Measurements from ENCODE around the gene PIGZ. TPM values are rescaled to one million over a fixed set of nuclear protein-coding genes. Genes with fewer than 3 reads are reported as not detected.

Gene PIGZ
- polyA plus RNA-seq, 1 experiment = 7.0 TPM

DNA sequence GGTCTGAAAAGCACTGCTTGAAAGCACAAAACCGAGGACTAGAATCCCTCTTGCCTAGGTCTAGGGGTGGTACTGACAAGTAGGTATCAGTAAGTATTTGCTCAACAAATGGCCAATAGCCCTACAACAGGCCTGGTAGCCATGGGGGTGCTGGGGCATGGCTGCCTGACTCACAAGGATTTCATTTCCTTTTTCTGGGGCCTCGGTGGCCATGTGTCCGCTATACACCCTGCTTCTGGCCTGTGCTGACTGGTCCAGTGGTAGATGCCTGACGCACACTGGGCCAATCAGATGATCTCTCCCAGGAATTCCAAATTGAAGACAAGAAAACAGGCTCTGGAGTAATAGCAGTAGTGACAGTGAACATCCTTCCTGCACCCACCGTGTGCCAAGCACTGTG lies 31.6 kb upstream of the PIGZ start:
- CTCF ChIA-PET = interaction anchor here (1.3 kb wide), 1 partner anchor 13 kb away, joined by 3 read pairs; no protein-coding TSS in a partner anchor
- no peak for DNase-seq (ENCODE audit: low read depth)
- POLR2A ChIA-PET = no interaction called here

DNA sequence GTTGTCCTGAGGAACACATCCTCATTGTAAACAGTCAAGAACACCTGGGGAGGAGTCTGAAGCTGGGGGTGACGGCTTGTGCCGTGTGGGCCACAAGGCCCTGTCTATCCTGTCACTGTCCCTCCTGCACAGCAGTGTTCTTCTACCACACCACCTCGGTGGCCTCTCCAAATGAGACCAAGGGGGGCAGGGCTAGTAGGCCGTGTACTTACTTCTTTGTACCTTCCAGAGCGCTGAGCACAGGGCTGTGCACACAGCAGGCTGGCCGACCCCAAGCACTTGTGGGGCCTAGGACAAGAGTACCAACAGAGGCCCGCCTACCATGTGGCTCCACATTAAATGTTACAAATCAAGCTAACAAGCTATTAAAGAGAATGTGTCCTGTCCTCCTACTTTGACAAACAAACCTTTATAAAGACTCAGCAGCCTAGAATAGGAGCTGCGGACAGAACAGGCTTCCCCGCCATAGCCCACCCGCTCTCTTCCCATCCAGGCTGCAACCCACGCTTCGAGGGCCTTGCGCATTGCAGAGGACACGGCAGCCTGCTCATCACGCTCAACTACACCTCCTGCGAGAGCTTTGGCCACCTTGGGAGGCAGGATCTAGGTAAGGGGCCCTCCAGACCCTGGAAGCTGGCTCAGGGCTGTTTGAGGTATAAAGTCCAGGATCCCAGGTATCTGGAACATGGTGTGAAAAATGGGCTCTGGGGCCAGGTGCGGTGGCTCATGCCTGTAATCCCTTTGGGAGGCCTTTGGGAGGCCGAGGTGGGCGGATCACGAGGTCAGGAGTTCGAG lies 30.5 kb upstream of the PIGZ start:
- H3K4me3 ChIP-seq (ENCODE audit: low read depth, low read length) = no peak overlapping the region
- POLR2A ChIA-PET = no interaction called here
- H3K27me3 ChIP-seq (ENCODE audit: control insufficient read depth, insufficient read depth, low read length) = no peaks in the 10 kb centered on the region
- no peak for DNase-seq (ENCODE audit: low read depth)
- CTCF ChIA-PET = interaction anchor here (1.3 kb wide), 2 partner anchors 12 to 33 kb away, joined by 3 read pairs; no protein-coding TSS in a partner anchor
- H3K36me3 ChIP-seq (ENCODE audit: control insufficient read depth, insufficient read depth, low read length) = no peaks in the 10 kb centered on the region
- TF ChIP-seq, protein P1, sequence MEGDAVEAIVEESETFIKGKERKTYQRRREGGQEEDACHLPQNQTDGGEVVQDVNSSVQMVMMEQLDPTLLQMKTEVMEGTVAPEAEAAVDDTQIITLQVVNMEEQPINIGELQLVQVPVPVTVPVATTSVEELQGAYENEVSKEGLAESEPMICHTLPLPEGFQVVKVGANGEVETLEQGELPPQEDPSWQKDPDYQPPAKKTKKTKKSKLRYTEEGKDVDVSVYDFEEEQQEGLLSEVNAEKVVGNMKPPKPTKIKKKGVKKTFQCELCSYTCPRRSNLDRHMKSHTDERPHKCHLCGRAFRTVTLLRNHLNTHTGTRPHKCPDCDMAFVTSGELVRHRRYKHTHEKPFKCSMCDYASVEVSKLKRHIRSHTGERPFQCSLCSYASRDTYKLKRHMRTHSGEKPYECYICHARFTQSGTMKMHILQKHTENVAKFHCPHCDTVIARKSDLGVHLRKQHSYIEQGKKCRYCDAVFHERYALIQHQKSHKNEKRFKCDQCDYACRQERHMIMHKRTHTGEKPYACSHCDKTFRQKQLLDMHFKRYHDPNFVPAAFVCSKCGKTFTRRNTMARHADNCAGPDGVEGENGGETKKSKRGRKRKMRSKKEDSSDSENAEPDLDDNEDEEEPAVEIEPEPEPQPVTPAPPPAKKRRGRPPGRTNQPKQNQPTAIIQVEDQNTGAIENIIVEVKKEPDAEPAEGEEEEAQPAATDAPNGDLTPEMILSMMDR (IDR thresholded peaks at IDR 0.05; ENCODE audit: insufficient read depth, low read depth, low read length) = no peak

More for the DNA sequence above, 31.6 kb upstream of the PIGZ start:
- Histone ChIP-seq H3K36me3 (ENCODE audit: control insufficient read depth, insufficient read depth, low read length) (no peaks in the 10 kb centered on the region), H3K4me3 (ENCODE audit: low read depth, low read length) (no peak overlapping the region), H3K27me3 (ENCODE audit: control insufficient read depth, insufficient read depth, low read length) (no peaks in the 10 kb centered on the region)
- TF ChIP-seq, protein P1 (IDR thresholded peaks at IDR 0.05; ENCODE audit: insufficient read depth, low read depth, low read length) = no peak

DNA sequence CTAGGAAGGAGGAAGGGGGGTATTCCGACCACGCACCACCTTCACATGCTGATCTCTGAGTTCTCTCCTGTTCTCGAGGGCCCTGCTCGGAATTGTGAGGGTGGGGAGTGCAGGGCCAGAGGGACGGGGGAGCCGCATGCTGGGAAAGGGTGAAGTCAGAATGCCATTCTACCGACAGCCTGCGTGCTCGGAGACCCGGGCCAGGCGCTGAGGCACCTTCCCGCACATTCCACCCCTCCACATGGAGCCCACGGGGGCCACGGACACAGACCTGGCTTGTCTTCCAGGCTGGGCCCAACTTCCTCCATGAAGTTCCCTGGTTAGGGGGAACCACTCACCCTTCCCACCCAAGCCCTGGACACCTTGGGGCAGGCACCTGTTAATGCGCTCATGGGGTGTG lies 28.7 kb upstream of the PIGZ start:
- no peak overlapping the region for H3K4me3 ChIP-seq (ENCODE audit: low read depth, low read length)
- CTCF ChIA-PET = interaction anchor here (0.6 to 1.4 kb wide), 4 partner anchors 10 to 47 kb away, joined by 3 to 5 read pairs (median 4); partner anchors contain the start of gene MELTF
- H3K27me3 ChIP-seq (ENCODE audit: control insufficient read depth, insufficient read depth, low read length) = no peaks in the 10 kb centered on the region
- no peak for DNase-seq (ENCODE audit: low read depth)
- no peaks in the 10 kb centered on the region for H3K36me3 ChIP-seq (ENCODE audit: control insufficient read depth, insufficient read depth, low read length)
- TF ChIP-seq, protein P1 (IDR thresholded peaks at IDR 0.05; ENCODE audit: insufficient read depth, low read depth, low read length) = no peak
- POLR2A ChIA-PET = no interaction called here

DNA sequence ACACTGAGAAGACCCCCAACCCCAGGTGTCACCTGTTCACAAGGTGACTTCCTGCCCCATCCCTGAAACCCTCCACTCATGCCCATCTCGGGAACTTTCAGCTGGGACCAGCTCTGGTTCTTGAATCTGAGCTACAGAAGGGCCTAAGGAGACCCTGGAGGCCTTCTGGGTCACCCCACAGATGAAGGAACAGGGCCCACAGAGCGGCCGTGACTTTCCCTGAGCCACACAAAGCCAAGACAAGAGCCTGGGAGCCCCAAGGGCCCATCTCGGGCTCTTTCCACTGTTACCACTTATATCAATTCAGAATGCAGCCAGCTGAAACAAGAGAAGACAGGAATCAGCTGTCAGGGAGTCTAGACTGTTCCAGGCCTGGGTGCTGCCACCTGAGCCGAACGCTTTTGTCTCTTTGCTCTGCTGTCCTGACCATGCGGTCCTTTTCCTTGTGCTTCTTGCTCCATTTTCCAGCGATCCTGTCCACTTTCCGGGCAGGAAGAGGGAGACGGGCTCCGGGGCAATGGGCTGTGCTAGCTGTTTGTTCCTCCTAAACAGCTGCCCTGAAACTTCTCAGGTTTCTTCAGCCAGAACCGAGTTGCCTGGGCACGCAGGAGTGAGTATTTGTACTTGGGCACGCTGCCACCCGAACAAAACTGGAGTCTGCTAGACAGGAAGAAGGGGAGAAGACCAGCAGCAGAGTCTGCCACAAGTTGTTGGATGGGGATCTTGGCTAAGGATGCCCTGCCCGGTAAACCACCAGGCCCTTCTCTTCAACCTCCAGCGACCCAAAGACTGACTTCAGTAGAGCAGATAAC lies 28.0 kb upstream of the PIGZ start:
- Histone ChIP-seq H3K27me3 (ENCODE audit: control insufficient read depth, insufficient read depth, low read length) (no peaks in the 10 kb centered on the region), H3K4me3 (ENCODE audit: low read depth, low read length) (no peak overlapping the region), H3K36me3 (ENCODE audit: control insufficient read depth, insufficient read depth, low read length) (no peaks in the 10 kb centered on the region)
- ChIA-PET CTCF (interaction anchor here (1.4 kb wide), 1 partner anchor 33 kb away, joined by 5 read pairs; the partner anchor contains the start of gene MELTF), POLR2A (no interaction called here)
- TF ChIP-seq, protein P1 (IDR thresholded peaks at IDR 0.05; ENCODE audit: insufficient read depth, low read depth, low read length) = no peak
- no peak for DNase-seq (ENCODE audit: low read depth)

Data from BJ (cell line).